ENCODE results near the gene THOC7.

Gene THOC7

DNA sequence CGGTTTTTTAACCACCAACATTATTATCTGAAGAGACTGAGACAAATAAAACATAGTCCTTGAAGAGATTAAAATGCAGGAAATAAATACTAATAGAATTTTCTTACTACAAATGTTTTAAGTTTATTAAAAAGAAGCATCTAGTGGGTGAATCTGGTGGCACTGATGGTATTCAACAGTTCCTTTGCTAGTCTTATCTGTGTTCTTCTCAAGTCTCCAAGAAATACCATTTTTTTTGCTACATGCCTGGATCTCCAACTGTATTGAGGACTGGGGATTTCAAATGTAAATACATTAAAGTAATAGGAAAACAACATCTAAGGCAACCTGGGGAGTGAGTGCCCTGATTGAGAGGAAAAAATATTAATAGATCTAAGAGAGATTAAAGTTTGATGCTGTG, 21.9 kb downstream of the THOC7 start:
- peaks cover 21% of the 10 kb centered on the region for H3K79me2 ChIP-seq (ENCODE audit: low read length)
- TF ChIP-seq EZH2phosphoT487 (IDR thresholded peaks at IDR 0.05; ENCODE audit: low read depth), result no peak
- TF ChIP-seq CTCF (IDR thresholded peaks at IDR 0.05; ENCODE audit: low read depth, low read length), result no peak
- H3K27me3 ChIP-seq (ENCODE audit: low read depth, low read length), result no peaks in the 10 kb centered on the region
- 0 out of 2 replicates have a peak, but pooled peaks cover 8% of the 10 kb centered on the region for H4K20me1 ChIP-seq (ENCODE audit: insufficient read depth, low read length)
- no peak overlapping the region for H3K9ac ChIP-seq (ENCODE audit: low read length)
- H3K4me3 ChIP-seq (ENCODE audit: low read length), result no peak overlapping the region
- no peaks in the 10 kb centered on the region for H3K9me3 ChIP-seq (ENCODE audit: insufficient read depth, low read length)
- H3K27ac ChIP-seq (ENCODE audit: low read length), result no peak overlapping the region
- H3K4me2 ChIP-seq (ENCODE audit: low read length), result no peak overlapping the region
- no peaks in the 10 kb centered on the region for H3K4me1 ChIP-seq (ENCODE audit: low read length)
- H2AFZ ChIP-seq (ENCODE audit: low read depth, low read length), result no peak overlapping the region
- H3K36me3 ChIP-seq (replicated peaks; ENCODE audit: low read depth, low read length), result peaks cover 9% of the 10 kb centered on the region

GRCh38 chr3:63832395-63832794, 31.2 kb downstream of the THOC7 start:
- H3K9ac ChIP-seq (ENCODE audit: low read length), result no peak overlapping the region
- no peaks in the 10 kb centered on the region for H3K4me1 ChIP-seq (ENCODE audit: low read length)
- H2AFZ ChIP-seq (ENCODE audit: low read depth, low read length), result no peak overlapping the region
- H3K79me2 ChIP-seq (ENCODE audit: low read length), result no peaks in the 10 kb centered on the region
- no peaks in the 10 kb centered on the region for H4K20me1 ChIP-seq (ENCODE audit: insufficient read depth, low read length)
- no peak overlapping the region for H3K27ac ChIP-seq (ENCODE audit: low read length)
- H3K4me3 ChIP-seq (ENCODE audit: low read length), result no peak overlapping the region
- no peak for TF ChIP-seq EZH2phosphoT487 (IDR thresholded peaks at IDR 0.05; ENCODE audit: low read depth)
- TF ChIP-seq CTCF (IDR thresholded peaks at IDR 0.05; ENCODE audit: low read depth, low read length), result no peak
- H3K9me3 ChIP-seq (ENCODE audit: insufficient read depth, low read length), result no peaks in the 10 kb centered on the region
- H3K27me3 ChIP-seq (ENCODE audit: low read depth, low read length), result no peaks in the 10 kb centered on the region
- peaks cover 35% of the 10 kb centered on the region for H3K36me3 ChIP-seq (replicated peaks; ENCODE audit: low read depth, low read length)
- H3K4me2 ChIP-seq (ENCODE audit: low read length), result no peak overlapping the region

DNA sequence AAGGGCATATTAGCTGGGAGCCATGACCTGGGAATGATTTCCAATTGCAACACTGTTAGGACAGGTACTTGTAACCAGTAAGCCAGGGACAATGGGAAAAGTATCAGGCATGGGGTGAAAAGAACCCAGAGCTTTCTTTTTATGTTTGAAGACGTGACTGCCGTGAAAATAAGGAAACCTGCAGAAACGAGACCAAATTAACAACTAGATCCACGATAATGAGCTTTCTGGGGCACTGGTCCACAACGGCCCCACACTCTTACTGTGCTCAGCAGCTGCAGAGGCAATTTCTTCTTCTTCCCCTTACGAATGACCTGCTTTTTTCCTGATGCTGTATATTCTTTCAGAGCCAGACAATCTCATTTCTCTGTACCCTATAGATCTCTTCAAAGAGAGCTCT, 33.1 kb downstream of the THOC7 start:
- H3K36me3 ChIP-seq (replicated peaks; ENCODE audit: low read depth, low read length), result peaks cover 34% of the 10 kb centered on the region
- H3K4me3 ChIP-seq (ENCODE audit: low read length), result no peak overlapping the region
- no peak overlapping the region for H3K4me2 ChIP-seq (ENCODE audit: low read length)
- H3K9me3 ChIP-seq (ENCODE audit: insufficient read depth, low read length), result no peaks in the 10 kb centered on the region
- no peak for TF ChIP-seq CTCF (IDR thresholded peaks at IDR 0.05; ENCODE audit: low read depth, low read length)
- no peak for TF ChIP-seq EZH2phosphoT487 (IDR thresholded peaks at IDR 0.05; ENCODE audit: low read depth)
- H4K20me1 ChIP-seq (ENCODE audit: insufficient read depth, low read length), result no peaks in the 10 kb centered on the region
- no peaks in the 10 kb centered on the region for H3K4me1 ChIP-seq (ENCODE audit: low read length)
- H3K79me2 ChIP-seq (ENCODE audit: low read length), result no peaks in the 10 kb centered on the region
- no peak overlapping the region for H3K27ac ChIP-seq (ENCODE audit: low read length)
- H3K9ac ChIP-seq (ENCODE audit: low read length), result no peak overlapping the region
- no peak overlapping the region for H2AFZ ChIP-seq (ENCODE audit: low read depth, low read length)
- no peaks in the 10 kb centered on the region for H3K27me3 ChIP-seq (ENCODE audit: low read depth, low read length)

GRCh38 chr3:63824309-63824708, 39.3 kb downstream of the THOC7 start:
- no peaks in the 10 kb centered on the region for H4K20me1 ChIP-seq (ENCODE audit: insufficient read depth, low read length)
- H3K4me2 ChIP-seq (ENCODE audit: low read length), result no peak overlapping the region
- TF ChIP-seq CTCF (IDR thresholded peaks at IDR 0.05; ENCODE audit: low read depth, low read length) (no peak), EZH2phosphoT487 (IDR thresholded peaks at IDR 0.05; ENCODE audit: low read depth) (no peak)
- H2AFZ ChIP-seq (ENCODE audit: low read depth, low read length), result no peak overlapping the region
- no peaks in the 10 kb centered on the region for H3K27me3 ChIP-seq (ENCODE audit: low read depth, low read length)
- no peaks in the 10 kb centered on the region for H3K79me2 ChIP-seq (ENCODE audit: low read length)
- H3K4me3 ChIP-seq (ENCODE audit: low read length), result no peak overlapping the region
- H3K9me3 ChIP-seq (ENCODE audit: insufficient read depth, low read length), result no peaks in the 10 kb centered on the region
- no peaks in the 10 kb centered on the region for H3K4me1 ChIP-seq (ENCODE audit: low read length)
- no peak overlapping the region for H3K27ac ChIP-seq (ENCODE audit: low read length)
- H3K9ac ChIP-seq (ENCODE audit: low read length), result no peak overlapping the region
- H3K36me3 ChIP-seq (replicated peaks; ENCODE audit: low read depth, low read length), result peaks cover 2% of the 10 kb centered on the region
